Measurements from ENCODE around the gene EXD2. TPM values are rescaled to one million over a fixed set of nuclear protein-coding genes. Genes with fewer than 3 reads are reported as not detected.

The EXD2 gene
- total and polyA plus RNA-seq, 5 experiments from 2014 or later: 5.8 to 12.6 (median 11.1) TPM

DNA sequence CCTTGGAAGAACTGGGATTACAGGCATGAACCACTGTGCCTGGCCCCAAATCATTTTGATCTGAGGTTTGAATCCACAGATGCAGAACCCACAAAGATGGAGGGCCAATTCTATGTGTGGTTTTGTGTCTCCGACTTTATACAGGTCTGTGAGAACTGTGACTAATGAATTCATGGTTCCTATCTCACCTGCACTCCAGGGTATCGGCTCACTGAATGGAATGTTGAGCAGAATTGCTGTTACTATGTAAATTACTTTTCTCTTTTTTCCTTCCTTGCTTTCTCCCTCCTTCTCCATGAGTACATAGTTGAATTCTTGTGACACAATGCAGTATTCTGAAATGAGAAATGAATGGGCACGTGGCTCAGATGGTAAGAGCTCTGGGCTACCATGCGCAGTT is 47.6 kb downstream of the EXD2 start:
- POLR2A ChIA-PET: no interaction called here
- H3K27ac Mint-ChIP-seq: peak overlapping the region in 1 of 10 donors; percentile 83

DNA sequence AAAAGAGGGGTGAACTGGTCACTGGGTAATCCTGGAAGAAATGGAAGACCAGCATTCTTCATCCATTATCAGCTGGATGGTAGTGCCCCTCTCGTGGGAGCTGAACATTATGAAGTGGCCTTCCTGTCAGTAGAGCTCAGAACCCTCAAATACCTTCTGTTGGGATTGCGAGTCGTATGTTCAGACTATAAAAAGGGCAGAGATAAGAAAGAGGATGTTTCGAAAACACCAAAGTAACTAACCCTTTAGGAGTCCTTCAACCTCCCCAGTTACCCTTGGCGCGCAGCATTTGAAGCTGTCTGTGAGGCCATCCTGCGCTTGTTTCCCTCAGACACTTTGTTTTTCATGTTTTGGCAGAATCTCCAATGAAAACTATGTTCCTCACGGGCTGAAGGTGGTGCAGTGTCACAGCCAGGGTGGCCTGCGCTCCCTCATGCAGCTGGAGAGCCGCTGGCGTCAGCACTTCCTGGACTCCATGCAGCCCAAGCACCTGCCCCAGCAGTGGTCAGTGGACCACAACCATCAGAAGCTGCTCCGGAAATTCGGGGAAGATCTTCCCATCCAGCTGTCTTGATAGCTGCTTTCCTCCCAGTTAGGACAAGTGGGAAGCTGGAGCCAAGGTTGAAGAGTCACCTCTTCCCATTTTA is 49.4 kb downstream of the EXD2 start:
- DNase-seq (no peak), ATAC-seq (no peak)
- Mint-ChIP-seq H3K36me3 (peaks cover 4 to 61% (median 13%) of the 10 kb centered on the region in 3 donors), H3K27ac (peak overlapping the region in 1 of 10 donors; percentile 5), H3K4me3 (no peak overlapping the region), H3K4me1 (peaks cover 0 to 7% (median 4%) of the 10 kb centered on the region in 4 donors), H3K9me3 (no peaks in the 10 kb centered on the region), H3K27me3 (no peaks in the 10 kb centered on the region)
- POLR2A ChIA-PET: no interaction called here

More for the DNA sequence above, 47.6 kb downstream of the EXD2 start:
- Mint-ChIP-seq H3K4me3 (no peak overlapping the region), H3K27me3 (no peaks in the 10 kb centered on the region), H3K36me3 (peaks cover 4 to 79% (median 17%) of the 10 kb centered on the region in 3 donors), H3K9me3 (no peaks in the 10 kb centered on the region), H3K4me1 (peaks cover 0 to 7% (median 4%) of the 10 kb centered on the region in 4 donors)
- DNase-seq (no peak), ATAC-seq (no peak)

DNA sequence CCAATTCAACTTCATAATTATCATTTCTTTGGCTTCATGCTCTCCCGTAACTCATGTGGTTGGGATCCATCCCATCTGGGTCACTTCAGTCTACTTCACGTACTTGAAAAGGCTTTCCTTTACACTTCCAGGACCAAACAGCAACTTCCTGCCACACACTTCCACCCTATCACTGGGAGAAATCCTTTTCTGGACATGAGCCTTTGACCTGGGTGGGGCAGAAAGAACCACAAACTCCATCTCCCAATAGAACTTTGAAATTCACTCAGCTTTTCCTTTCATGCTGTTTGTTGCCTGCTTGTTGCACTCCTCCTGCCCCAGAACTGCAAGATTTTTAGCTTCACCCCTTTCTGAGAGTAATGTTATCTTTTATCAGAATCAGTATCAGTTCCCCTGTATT is 50.3 kb downstream of the EXD2 start:
- H3K27me3 Mint-ChIP-seq: no peaks in the 10 kb centered on the region
- ATAC-seq (no peak), DNase-seq (no peak)
- peaks cover 4 to 52% (median 13%) of the 10 kb centered on the region in 3 donors for H3K36me3 Mint-ChIP-seq
- no peak overlapping the region for H3K4me3 Mint-ChIP-seq
- POLR2A ChIA-PET: no interaction called here
- H3K9me3 Mint-ChIP-seq: no peaks in the 10 kb centered on the region
- no peak overlapping the region for H3K27ac Mint-ChIP-seq
- H3K4me1 Mint-ChIP-seq: peaks cover 0 to 7% (median 4%) of the 10 kb centered on the region in 4 donors

DNA sequence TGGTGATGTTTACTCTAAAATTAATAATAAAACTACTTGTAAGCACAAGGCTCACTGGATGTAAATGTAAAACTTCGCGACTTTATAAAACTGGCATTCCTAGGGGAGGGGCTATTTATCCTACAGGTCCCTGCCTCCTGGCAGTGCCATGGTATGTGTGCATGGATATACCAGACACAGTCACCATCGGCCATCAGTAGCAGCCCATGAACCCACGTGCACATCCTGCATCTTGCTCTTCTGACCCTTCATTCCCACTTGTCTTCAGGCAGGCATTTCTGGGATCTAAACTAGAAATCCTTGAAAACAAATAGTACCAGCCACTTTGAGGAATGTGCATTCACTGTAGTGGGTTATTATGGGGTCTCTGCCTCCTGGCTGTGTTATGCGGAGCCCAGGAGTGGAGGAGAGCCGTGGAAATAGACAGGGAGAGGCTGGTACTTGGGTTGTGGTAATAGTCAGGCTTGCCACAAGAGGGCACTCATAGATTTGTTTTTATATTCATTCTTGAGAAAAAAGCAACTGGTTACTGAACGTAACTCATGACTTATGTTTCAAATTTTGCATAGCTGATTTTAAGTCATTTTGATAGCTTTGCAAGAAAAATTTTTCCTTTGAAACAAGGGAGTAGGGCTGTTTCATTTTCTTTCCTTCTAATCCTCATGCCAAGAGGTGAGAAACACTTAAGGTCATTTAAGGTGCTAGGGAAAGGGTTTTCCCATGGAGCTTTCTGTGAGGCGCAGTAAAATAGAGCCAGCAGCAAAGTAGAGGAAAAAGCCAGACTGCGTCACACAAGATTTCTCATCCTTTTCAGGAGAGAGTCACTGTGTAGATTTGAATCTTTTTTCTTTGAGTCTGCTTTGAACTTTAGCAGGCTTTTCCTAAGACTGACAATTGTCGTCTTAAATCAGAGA is 51.3 kb downstream of the EXD2 start:
- no peaks in the 10 kb centered on the region for H3K9me3 Mint-ChIP-seq
- DNase-seq (peak in 9 of 10 donors; percentile 22 to 75 (median 59)), ATAC-seq (peak; percentile 66 to 67)
- POLR2A ChIA-PET: interaction anchor here (0.7 kb wide), 1 partner anchor 91 kb away, joined by 4 read pairs; no protein-coding TSS in a partner anchor
- H3K4me1 Mint-ChIP-seq: peaks cover 0 to 7% (median 4%) of the 10 kb centered on the region in 4 donors
- no peak overlapping the region for H3K4me3 Mint-ChIP-seq
- H3K27ac Mint-ChIP-seq: no peak overlapping the region
- H3K36me3 Mint-ChIP-seq: peaks cover 0 to 42% (median 5%) of the 10 kb centered on the region in 3 donors
- H3K27me3 Mint-ChIP-seq: no peaks in the 10 kb centered on the region

- Mint-ChIP-seq H3K27ac (no peak overlapping the region), H3K36me3 (peaks cover 0 to 23% (median 0%) of the 10 kb centered on the region in 3 donors), H3K27me3 (no peaks in the 10 kb centered on the region), H3K9me3 (no peaks in the 10 kb centered on the region), H3K4me3 (no peak overlapping the region), H3K4me1 (peaks cover 0 to 7% (median 4%) of the 10 kb centered on the region in 4 donors)
- ATAC-seq (no peak), DNase-seq (no peak)
- POLR2A ChIA-PET: no interaction called here
These were observed 53.6 kb downstream of the EXD2 start for GRCh38 chr14:69244946-69245345.

GRCh38 chr14:69246331-69246730 is 55.0 kb downstream of the EXD2 start:
- ATAC-seq: no peak
- POLR2A ChIA-PET: no interaction called here
- DNase-seq: no peak
- peaks cover 0 to 7% (median 4%) of the 10 kb centered on the region in 4 donors for H3K4me1 Mint-ChIP-seq
- no peak overlapping the region for H3K4me3 Mint-ChIP-seq
- H3K27ac Mint-ChIP-seq: no peak overlapping the region
- H3K27me3 Mint-ChIP-seq: peaks cover 0 to 2% (median 0%) of the 10 kb centered on the region in 5 donors
- H3K9me3 Mint-ChIP-seq: no peaks in the 10 kb centered on the region
- H3K36me3 Mint-ChIP-seq: peaks cover 0 to 9% (median 0%) of the 10 kb centered on the region in 3 donors

- Mint-ChIP-seq H3K36me3 (no peaks in the 10 kb centered on the region), H3K27ac (no peak overlapping the region), H3K4me3 (no peak overlapping the region), H3K27me3 (peaks cover 0 to 2% (median 2%) of the 10 kb centered on the region in 5 donors), H3K9me3 (no peaks in the 10 kb centered on the region), H3K4me1 (peaks cover 0 to under 1% (median under 1%) of the 10 kb centered on the region in 4 donors)
- ATAC-seq (no peak), DNase-seq (no peak)
- POLR2A ChIA-PET: no interaction called here
These were observed 56.6 kb downstream of the EXD2 start for GRCh38 chr14:69247676-69248440.

- ATAC-seq (no peak), DNase-seq (no peak)
- POLR2A ChIA-PET: interaction anchor here (0.6 kb wide), 1 partner anchor 22 kb away, joined by 3 read pairs; no protein-coding TSS in a partner anchor
- Mint-ChIP-seq H3K4me1 (no peaks in the 10 kb centered on the region), H3K36me3 (no peaks in the 10 kb centered on the region), H3K27me3 (peaks cover 0 to 10% (median 7%) of the 10 kb centered on the region in 5 donors), H3K4me3 (no peak overlapping the region), H3K9me3 (no peaks in the 10 kb centered on the region), H3K27ac (no peak overlapping the region)
These were observed 58.3 kb downstream of the EXD2 start for GRCh38 chr14:69249603-69250002.

DNA sequence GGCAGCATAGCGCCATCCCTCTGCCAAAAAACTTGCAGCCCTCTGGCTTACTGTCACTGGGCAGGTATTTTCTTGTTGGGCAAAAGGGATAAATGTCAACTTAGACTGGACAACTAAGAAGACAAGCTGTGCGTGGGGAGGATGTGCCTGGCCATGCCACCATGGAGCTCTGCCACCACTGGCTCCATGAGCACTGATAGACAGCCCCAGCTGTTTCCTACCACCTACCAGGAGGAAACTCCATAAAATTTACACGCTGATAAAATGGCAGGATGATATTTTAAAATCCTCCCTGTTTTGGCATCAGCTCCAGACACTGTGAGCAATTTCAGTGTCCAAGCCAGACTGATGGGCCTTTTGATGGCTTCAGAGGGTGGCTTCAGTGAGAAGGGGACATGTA is 61.6 kb downstream of the EXD2 start:
- ATAC-seq: no peak
- POLR2A ChIA-PET: no interaction called here
- no peak for DNase-seq
- no peaks in the 10 kb centered on the region for H3K9me3 Mint-ChIP-seq
- no peaks in the 10 kb centered on the region for H3K36me3 Mint-ChIP-seq
- no peak overlapping the region for H3K4me3 Mint-ChIP-seq
- peaks cover 3 to 28% (median 20%) of the 10 kb centered on the region in 5 donors for H3K27me3 Mint-ChIP-seq
- no peak overlapping the region for H3K27ac Mint-ChIP-seq
- no peaks in the 10 kb centered on the region for H3K4me1 Mint-ChIP-seq

DNA sequence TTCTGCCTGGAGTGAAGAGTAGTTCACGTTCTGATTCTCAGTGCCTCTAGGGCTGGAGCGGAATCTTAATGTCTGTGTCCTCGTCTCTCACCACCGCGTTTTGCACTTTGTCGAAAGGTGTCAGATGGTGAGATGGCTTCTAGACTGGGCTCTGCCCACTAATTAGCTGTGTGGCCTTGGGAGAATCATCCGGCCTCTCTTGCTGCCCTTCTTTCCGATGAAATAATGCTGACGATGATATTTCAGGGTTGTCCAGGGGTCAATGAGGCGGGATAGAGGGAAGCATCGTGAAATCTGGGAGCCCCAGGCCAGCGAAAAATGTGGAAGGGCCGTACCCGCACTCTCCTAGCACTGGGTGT is 67.8 kb downstream of the EXD2 start:
- no peak overlapping the region for H3K27ac Mint-ChIP-seq
- H3K4me3 Mint-ChIP-seq: peak overlapping the region in 8 of 10 donors; percentile 8 to 52 (median 42)
- POLR2A ChIA-PET: no interaction called here
- peaks cover 24 to 76% (median 55%) of the 10 kb centered on the region in 5 donors for H3K27me3 Mint-ChIP-seq
- no peak for DNase-seq
- H3K36me3 Mint-ChIP-seq: no peaks in the 10 kb centered on the region
- ATAC-seq: no peak
- H3K4me1 Mint-ChIP-seq: peaks cover 2 to 9% (median 7%) of the 10 kb centered on the region in 4 donors
- H3K9me3 Mint-ChIP-seq: no peaks in the 10 kb centered on the region

DNA sequence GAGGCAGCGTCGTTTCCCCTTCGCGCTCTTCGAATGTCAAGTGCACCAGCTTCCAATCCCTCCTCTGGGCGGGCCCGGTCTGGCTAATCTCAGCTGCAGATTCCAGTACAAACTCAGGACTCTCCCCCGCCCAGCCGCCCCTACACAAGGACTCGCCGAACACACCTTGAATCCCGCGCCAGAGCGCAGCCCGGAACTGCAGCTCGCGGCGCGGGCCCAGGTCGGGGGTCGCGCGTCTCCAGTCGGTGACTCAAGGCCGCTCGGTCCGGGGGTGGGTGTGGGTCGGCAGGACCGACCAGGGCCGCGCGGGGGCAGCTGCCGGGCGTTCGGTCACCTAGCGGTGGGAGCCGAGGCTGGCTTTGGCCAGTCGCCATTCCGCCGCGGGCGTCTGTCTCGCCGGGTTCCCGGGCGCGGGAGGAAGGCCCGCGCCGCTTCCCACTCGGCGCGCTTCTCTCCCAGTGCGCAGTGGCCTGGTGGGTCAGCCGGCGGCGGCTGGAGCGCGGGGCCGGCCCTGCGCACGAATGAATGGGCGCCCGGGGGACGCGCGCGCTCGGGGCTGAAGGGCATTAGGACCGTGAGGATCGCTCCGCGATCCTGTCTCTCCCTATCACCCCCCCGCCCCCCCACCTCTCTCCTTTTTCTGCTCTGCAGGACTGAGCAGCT is 68.4 kb downstream of the EXD2 start, which contains the start of gene GALNT16:
Gene GALNT16 (plus strand): TSS at position 632 of the 663 bp plus-strand sequence. CDS start 133 bp downstream, outside the sequence.
- H3K27ac Mint-ChIP-seq: no peak within 1 kb of the TSS

More for the DNA sequence above, 68.4 kb downstream of the EXD2 start, which contains the start of gene GALNT16:
- Mint-ChIP-seq H3K36me3 (no peaks in the 10 kb centered on the region), H3K4me1 (peaks cover 2 to 9% (median 7%) of the 10 kb centered on the region in 4 donors), H3K27me3 (peaks cover 26 to 71% (median 55%) of the 10 kb centered on the region in 5 donors), H3K9me3 (no peaks in the 10 kb centered on the region), H3K4me3 (peak within 1 kb of the TSS; percentile 22 to 76 (median 59))
- DNase-seq: no peak
- no peak for ATAC-seq
- POLR2A ChIA-PET: no interaction called here

Measured in naive thymus-derived CD8-positive, alpha-beta T cell (primary cell).